ENCODE data around the gene SNX30. TPM values are rescaled to one million over a fixed set of nuclear protein-coding genes. Genes with fewer than 3 reads are reported as not detected.

SNX30 gene
- total RNA-seq, 2 experiments from 2014 or later = 3.4 to 3.7 TPM

DNA sequence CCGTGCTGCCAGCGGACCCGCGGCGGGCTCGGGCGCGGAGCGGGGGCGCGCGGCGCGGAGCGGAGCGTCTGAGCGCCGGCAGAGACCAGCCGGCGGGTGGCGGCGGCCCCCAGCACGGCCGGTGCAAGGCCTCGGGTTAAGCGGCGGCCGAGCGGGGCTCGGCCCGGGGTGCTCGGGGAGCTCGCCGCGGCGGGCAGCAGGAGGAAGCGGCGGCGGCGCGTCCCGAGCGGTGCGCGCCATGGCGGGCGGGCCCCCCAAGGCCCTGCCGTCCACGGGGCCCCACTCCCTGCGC, 150 bp downstream of the SNX30 start:
- POLR2A ChIA-PET = interaction anchor here (1.0 to 1.3 kb wide), 2 partner anchors 33 kb away, joined by 6 read pairs; partner anchors contain the start of gene INIP

DNA sequence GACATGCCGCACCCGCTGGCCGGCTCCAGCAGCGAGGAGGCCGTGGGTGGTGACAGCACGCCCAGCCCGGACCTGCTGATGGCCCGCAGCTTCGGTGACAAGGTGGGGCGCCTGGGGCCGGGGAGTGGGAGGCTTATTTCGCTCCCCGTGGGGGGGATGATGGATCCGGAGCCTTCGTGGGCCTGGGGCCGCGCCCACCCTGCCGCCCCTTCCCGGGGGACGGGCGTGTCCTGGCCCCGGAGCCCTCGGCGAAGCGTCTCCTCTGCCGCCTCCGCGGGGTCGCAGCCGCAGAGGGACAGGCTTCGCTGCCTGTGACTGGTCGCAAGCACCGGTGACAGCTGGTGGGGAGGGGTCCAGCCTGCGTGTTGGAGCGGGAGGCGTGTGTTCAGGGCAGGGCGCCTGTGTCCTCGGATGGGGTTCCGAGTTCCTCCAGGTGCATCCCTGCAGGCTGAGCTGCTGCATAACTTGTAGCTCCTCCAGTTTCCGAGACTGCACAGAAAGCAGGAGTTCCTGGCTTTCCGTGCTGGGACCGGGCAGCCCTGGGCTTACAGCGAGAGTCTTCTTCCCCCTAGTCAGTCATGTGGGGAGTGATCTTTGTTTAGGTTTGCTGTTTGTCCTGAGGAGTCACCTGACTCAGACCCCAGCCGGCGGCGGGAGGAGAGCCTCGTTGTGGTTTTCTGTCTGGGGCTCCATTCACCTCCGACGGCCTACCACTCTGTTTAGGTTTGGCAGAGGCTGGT, 666 bp downstream of the SNX30 start:
- ChIA-PET CTCF (interaction anchor here (1.3 kb wide), 1 partner anchor 34 kb away, joined by 4 read pairs; the partner anchor contains the start of gene INIP), POLR2A (interaction anchor here (1.0 kb wide), 1 partner anchor 33 kb away, joined by 6 read pairs; the partner anchor contains the start of gene INIP)

More for the DNA sequence above, 150 bp downstream of the SNX30 start:
- CTCF ChIA-PET = interaction anchor here (1.3 kb wide), 1 partner anchor 33 kb away, joined by 4 read pairs; the partner anchor contains the start of gene INIP

- CTCF ChIA-PET = no interaction called here
- POLR2A ChIA-PET = no interaction called here
These were observed 2.0 kb downstream of the SNX30 start for GRCh38 chr9:112752334-112753125.

DNA sequence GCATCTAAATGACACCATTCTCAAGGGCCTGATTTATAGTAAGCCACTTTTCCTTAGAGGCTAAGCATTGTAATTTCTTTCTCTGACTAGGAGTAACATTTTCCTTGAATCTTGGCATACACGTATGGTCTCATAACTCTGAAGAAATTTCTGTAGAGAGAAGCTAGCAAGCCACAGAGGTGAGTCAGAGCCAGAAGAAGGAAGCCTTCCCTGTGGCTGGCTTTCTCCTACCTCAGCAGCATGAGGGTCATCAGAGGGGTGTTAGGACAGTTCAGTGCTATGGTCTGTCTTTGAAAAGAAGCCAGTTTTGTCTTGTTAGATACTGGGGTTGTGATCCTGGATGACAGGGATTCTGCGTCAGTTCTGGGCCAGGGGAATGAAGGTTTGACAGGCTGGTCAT, 3.2 kb downstream of the SNX30 start:
- CTCF ChIA-PET = no interaction called here

GRCh38 chr9:112754578-112754977, 4.0 kb downstream of the SNX30 start:
- ChIA-PET POLR2A (no interaction called here), CTCF (no interaction called here)

More for the DNA sequence above, 3.2 kb downstream of the SNX30 start:
- POLR2A ChIA-PET = no interaction called here

- POLR2A ChIA-PET = no interaction called here
- CTCF ChIA-PET = no interaction called here
These were observed 4.5 kb downstream of the SNX30 start for GRCh38 chr9:112755016-112755427.

DNA sequence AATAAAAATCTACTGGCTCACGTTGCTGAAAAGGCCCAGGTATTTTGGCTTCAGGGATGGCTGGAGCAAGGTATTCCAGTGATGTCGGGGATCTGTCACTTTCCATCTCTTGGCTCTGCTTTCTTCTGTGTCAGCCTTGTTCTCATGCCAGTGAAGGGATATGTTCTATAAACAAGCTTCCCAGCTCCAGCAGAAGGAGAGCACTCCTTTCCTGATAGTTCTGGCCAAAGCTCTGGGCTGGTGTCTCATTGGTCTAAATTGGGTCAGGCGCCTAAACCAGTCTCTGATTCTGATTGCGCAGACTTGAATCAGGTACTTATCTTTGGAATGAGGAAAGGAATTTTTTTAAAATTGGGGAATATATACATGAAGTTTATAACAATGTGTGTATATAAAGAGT, 5.1 kb downstream of the SNX30 start:
- POLR2A ChIA-PET = no interaction called here
- CTCF ChIA-PET = no interaction called here

DNA sequence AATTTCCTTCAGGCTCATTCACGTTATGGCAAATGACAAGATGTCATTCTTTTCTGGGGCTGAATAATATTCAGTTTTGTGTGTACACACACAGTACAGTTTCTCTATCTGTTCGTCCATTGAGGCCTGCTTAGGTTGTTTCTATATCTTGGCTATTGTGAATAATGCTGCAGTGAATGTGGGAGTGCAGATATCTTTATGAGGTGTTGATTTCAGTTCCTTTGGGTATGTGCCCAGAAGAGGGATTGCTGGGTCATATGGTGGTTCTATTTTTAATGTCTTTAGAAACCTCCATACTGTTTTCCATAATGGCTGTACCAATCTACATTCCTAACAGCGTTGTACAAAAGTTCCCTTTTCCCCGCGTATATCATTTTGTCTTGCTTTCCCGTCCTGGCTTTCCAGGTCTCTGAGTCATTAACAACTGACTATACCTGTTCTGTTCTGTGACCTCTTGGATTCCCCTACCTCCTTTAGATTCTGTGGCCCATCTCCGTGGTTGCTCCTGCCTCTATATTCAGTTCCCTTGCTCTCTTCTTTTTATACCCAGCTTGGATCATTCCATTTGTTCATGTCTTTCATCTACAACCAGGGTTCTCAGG, 6.8 kb downstream of the SNX30 start:
- ChIA-PET POLR2A (no interaction called here), CTCF (no interaction called here)

DNA sequence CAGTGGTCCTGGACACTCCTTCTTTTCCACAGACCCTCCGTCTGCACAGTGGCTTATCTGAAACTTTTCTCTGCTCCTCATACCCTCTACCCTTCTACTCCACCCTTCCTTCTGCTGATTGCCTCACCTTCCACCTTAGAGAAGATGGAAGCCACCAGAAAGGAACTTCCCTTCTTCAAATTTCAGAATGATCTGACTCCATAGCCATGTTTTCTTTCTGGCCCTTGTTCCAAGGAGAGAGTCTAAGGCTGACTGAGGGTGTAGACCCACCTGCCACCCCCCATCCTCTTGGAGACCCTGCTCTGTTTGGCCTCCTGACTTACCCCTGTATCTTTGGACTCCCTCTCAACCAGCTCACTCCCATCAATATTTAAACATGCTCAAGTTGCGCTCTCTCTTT, 7.4 kb downstream of the SNX30 start:
- POLR2A ChIA-PET = no interaction called here
- CTCF ChIA-PET = no interaction called here

GRCh38 chr9:112760821-112761220, 10.3 kb downstream of the SNX30 start:
- ChIA-PET POLR2A (no interaction called here), CTCF (no interaction called here)

DNA sequence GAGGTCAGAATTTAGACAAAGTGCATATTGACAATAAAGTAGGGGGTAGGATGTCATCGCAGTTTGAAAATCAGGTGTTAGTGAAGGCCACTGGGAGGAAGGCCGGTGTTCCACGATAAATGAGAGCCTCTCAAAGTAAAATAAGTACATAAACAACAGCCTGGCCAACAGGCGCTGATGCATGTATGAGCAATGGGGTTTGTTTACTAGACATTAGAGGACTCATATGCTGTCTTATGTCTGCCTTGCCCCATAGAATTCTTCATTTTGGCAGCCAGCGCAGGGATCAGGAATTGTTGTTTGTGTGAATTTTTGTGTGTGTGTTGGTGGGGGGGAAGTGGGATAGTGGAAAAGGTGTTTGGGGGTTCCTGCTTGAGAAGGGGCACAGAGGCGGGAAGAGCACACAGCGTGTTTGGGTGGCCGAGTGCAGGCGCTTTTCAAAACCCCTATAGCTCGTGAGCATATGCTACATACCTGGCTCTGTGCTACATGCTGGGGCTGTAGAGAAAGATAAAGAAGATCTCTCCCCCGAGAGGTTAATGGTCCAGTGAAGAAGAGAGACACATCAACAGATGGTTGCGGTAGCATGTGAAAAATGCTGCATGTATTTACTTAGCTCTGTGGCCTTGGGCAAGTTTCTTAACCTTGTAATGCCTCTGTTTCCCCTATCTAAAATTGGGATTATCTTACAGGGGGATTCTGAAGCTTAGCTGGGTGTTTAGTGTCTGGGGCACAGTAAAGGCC, 11.5 kb downstream of the SNX30 start:
- POLR2A ChIA-PET = interaction anchor here (0.7 kb wide), 1 partner anchor 24 kb away, joined by 3 read pairs; no protein-coding TSS in a partner anchor
- CTCF ChIA-PET = no interaction called here

DNA sequence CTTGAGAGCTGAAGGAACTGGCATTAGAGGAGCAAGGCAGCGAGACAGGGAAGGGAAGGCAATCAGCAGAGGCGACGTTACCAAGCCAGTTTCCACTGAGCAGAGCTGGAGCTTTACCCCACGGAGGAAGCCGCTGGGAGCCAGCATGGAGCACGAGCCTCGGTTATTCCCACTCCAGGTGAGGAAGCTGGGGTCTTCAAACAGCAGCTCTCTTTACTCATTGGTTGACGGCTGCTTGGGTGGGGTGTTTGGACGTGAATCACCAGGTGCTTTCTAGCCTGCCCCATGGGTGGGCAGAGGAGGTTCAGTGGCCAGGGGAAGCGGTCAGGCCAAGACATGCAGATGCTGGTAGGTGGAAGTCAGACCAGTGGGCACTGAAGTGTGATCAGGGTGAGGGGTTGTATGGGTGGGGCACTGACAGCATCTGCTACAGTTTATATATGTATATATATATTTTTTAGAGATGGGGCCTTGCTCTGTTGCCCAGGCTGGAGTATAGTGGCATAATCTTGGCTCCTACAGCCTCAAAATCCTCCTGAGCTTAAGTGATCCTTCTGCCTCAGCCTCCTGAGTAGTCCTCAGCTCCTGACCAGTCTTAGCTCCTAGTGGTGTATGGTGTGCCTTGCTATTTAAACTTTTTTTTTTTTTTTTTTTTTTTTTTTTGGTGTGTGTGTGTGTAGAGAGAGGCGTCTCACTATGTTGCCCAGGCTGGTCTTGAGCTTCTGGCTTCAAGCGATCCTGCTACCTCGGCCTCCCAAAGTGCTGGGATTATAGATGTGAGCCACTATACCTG, 12.4 kb downstream of the SNX30 start:
- ChIA-PET POLR2A (interaction anchor here (0.7 kb wide), 1 partner anchor 25 kb away, joined by 3 read pairs; no protein-coding TSS in a partner anchor), CTCF (no interaction called here)

DNA sequence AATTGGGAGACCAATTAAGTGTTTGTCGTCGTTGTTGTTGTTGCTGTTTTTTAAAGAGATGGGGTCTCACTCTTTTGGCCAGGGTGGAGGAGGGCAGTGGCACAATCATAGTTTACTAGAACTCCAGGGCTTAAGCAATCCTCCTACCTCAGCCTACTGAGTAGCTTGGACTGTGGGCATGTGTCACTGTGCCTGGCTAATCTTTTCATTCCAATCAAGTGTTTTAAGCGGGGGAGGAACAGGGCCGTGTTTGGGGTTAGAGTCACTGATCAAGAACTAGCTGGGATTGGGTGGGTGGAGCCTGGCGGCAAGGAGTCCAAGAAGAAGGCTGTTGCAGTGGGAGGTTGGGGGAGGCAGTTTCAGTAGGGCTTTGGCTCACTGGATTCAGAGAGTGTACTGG, 13.8 kb downstream of the SNX30 start:
- ChIA-PET CTCF (interaction anchor here (1.1 kb wide), 1 partner anchor 29 kb away, joined by 3 read pairs; no protein-coding TSS in a partner anchor), POLR2A (no interaction called here)

DNA sequence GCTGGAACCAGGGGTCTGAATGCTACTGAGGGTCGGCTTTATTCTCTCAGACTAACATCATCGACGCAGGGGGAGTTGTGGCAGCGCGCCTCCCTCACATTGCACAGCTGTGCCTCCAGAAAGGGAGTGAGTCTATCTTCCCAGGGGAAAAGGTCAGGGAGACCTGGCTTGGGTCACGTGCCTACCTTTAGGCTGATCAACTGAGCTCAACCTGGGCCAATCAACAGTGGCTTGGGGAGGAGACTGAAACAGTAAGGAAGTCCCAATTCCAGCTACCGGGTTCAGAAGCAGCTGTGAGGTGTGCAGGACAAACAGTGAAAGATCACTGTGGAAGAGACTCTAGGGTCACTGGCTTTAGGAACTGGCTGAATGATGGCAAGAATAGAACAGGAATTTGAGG, 14.3 kb downstream of the SNX30 start:
- POLR2A ChIA-PET = no interaction called here
- CTCF ChIA-PET = interaction anchor here (1.1 kb wide), 1 partner anchor 29 kb away, joined by 3 read pairs; no protein-coding TSS in a partner anchor

DNA sequence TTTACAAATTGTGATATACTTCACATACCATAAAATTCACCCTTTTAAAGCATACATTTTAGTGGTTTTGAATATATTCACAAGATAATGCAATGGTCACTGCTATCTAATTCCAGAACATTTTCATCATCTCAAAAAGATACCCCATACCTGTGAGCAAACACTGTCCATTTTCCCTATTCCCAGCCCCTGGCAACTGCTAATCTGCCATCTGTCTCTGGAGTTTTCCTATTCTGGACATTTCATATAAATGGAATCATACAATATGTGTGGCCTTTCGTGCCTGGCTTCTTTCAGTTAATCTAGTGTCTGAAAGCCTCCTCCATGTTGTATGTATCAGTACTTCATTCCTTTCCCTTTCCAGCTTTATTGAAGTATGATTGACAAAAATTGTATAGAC, 14.7 kb downstream of the SNX30 start:
- CTCF ChIA-PET = interaction anchor here (1.1 kb wide), 1 partner anchor 29 kb away, joined by 3 read pairs; no protein-coding TSS in a partner anchor
- POLR2A ChIA-PET = no interaction called here

- ChIA-PET POLR2A (no interaction called here), CTCF (no interaction called here)
These were observed 21.0 kb downstream of the SNX30 start for GRCh38 chr9:112771359-112772214.

DNA sequence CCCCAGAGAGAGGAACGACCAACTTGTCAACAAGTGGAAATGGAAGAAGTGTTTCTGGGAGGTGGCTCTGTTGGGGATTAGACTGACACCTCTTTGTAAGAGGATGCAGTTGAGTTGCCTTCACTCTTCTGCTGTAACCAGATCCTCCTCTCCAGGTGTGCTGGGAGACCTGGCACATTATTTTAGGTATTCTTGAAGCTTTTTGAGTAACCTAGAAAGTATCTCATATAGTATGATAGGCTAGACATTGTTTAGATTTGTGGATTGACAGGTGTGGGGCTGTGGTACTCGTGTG, 21.6 kb downstream of the SNX30 start:
- ChIA-PET CTCF (no interaction called here), POLR2A (no interaction called here)

- POLR2A ChIA-PET = no interaction called here
- CTCF ChIA-PET = interaction anchor here (0.5 to 1.3 kb wide), 2 partner anchors 20 to 35 kb away, joined by 3 read pairs; no protein-coding TSS in a partner anchor
These were observed 22.0 kb downstream of the SNX30 start for GRCh38 chr9:112772551-112772950.
